Measurements from ENCODE around the gene ZBTB46.
"Not testable (repeated sequence)": the region's sequence is repeated elsewhere in the genome, so short reads cannot be mapped to it uniquely, and the experiment has no call there.

The ZBTB46 gene, protein sequence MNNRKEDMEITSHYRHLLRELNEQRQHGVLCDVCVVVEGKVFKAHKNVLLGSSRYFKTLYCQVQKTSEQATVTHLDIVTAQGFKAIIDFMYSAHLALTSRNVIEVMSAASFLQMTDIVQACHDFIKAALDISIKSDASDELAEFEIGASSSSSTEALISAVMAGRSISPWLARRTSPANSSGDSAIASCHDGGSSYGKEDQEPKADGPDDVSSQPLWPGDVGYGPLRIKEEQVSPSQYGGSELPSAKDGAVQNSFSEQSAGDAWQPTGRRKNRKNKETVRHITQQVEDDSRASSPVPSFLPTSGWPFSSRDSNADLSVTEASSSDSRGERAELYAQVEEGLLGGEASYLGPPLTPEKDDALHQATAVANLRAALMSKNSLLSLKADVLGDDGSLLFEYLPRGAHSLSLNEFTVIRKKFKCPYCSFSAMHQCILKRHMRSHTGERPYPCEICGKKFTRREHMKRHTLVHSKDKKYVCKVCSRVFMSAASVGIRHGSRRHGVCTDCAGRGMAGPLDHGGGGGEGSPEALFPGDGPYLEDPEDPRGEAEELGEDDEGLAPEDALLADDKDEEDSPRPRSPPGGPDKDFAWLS

DNA sequence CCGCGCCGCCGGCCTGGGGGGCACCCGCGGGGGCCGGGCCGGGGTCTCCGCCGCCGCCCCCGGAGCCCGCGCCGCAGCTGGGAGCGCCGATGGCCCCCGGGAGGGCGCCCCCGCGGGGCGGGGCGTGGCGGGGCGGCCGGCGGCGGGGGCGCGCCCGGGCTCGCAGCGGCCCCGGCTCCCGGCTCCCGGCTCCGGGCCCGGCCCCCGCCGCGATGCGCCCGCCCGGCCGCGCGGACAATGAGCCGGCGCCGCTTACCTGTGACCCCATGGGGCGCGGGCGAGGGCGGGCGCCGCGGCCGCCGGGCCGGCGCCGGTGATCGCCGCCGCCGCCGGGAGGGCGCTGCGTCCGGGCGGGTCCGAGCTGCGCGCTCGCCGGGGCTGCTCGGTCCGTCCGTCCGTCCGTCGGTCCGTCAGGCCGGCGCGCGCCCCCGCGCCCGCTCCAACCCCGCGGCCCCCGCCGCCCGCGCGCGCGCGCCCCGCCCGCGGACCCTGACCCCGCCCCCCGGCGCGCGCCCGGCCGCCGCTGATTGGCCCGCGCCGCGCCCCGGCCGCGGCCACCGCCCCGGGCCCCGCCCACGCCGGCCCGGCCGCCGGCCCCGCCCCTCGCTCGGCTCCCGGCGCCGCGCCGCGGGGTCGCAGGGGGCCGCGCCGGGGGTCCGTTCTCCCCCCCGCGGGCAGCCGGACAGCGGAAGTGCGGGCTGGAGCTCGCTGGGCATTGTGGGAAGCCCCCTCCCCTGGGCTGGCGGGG, at the start of gene ZBTB46:
Gene ZBTB46, minus strand, starts transcription at position 424 of the 748 bp plus-strand sequence. CDS start 40,507 bp downstream, outside the sequence.
- TF ChIP-seq, protein P1, sequence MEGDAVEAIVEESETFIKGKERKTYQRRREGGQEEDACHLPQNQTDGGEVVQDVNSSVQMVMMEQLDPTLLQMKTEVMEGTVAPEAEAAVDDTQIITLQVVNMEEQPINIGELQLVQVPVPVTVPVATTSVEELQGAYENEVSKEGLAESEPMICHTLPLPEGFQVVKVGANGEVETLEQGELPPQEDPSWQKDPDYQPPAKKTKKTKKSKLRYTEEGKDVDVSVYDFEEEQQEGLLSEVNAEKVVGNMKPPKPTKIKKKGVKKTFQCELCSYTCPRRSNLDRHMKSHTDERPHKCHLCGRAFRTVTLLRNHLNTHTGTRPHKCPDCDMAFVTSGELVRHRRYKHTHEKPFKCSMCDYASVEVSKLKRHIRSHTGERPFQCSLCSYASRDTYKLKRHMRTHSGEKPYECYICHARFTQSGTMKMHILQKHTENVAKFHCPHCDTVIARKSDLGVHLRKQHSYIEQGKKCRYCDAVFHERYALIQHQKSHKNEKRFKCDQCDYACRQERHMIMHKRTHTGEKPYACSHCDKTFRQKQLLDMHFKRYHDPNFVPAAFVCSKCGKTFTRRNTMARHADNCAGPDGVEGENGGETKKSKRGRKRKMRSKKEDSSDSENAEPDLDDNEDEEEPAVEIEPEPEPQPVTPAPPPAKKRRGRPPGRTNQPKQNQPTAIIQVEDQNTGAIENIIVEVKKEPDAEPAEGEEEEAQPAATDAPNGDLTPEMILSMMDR (IDR thresholded peaks at IDR 0.05; ENCODE audit: unreplicated experiment in 3 of 3) = no peak
- Mint-ChIP-seq H3K36me3 (ENCODE audit: low read depth) (peaks cover 2% of the 10 kb centered on the region), H3K4me1 (peaks cover 39% of the 10 kb centered on the region), H3K27ac (peak within 1 kb of the TSS; percentile 90 to 98 (median 96)), H3K27me3 (ENCODE audit: low read depth) (peaks cover 12% of the 10 kb centered on the region), H3K4me3 (peak within 1 kb of the TSS; percentile 91 to 96 (median 95)), H3K9me3 (no peaks in the 10 kb centered on the region)

DNA sequence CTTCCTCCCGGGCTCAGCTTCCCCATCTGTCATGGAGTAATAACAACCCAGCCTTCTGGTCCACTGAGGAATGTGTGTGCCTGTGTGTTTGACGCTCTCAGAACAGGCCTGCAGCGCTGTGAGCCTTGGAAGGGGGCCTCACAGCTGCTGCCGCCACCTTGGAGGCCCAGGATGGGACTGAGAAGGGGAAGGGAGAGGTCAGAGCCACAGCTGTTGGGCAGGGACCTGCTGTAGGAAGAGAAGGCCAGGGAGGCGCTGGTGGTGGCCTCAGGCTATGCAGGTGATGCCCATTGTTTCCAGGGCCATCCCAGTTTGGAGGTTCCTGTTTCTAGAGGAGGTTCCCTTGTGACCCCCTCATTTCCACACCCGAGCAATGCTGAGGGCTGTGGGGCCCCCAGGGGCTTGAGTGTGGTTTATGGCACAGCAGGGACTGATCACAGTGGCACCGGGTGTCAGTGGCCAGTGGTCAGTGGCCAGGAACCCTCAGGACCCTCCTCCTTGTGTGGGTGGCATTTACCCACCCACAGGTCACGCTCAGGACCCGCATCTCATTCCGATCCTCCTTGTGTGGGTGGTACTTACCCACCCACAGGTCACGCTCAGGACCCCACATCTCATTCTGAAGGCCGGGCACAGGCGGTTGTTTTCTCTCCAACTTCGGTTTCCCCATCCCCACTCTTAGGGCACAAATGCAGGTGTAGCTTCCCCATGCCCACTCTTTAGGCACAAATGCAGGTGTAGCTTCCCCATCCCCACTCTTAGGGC, 48.0 kb upstream of the ZBTB46 start:
- Mint-ChIP-seq H3K9me3 (no peaks in the 10 kb centered on the region), H3K4me3 (no peak overlapping the region), H3K27ac (no peak overlapping the region), H3K27me3 (ENCODE audit: low read depth) (no peaks in the 10 kb centered on the region), H3K36me3 (ENCODE audit: low read depth) (peaks cover 35% of the 10 kb centered on the region), H3K4me1 (peaks cover 17% of the 10 kb centered on the region)
- TF ChIP-seq, protein P1 (IDR thresholded peaks at IDR 0.05; ENCODE audit: unreplicated experiment in 3 of 3) = no peak

DNA sequence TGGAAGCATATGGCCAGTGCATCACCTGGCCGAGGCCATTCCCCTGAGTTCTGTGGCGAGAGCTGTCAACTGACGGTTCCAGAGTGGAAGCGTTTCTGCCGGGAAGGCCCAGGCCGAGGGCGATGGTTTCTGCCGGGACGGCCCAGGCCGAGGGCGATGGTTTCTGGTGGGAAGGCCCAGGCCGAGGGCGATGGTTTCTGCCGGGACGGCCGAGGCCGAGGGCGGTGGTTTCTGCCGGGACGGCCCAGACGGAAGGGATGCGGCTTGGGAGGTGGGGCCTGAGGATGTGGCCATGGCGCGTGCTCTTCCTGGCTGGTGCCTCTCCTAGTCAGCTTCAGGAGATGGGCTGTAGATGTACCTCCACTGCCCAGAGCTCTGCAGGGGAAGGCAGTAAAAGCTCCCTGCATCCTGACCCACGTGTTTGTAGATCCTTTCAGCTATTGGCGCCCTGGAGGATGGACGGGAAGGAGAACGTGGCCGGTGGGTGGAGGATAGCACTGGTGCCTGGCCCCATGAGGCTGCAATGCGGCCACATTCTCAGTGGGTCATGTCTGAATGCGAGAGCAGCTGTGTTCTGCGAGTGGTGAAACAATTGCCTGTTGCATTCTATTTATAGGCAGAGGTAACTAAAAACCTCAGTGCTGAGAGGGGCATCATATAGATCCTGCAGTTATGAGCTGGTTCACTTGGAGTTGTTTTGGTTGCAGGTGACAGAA, 46.8 kb upstream of the ZBTB46 start:
- Mint-ChIP-seq H3K36me3 (ENCODE audit: low read depth) (peaks cover 37% of the 10 kb centered on the region), H3K9me3 (no peaks in the 10 kb centered on the region), H3K4me3 (peak overlapping the region in 1 of 3 experiments; percentile 31), H3K27ac (peak overlapping the region in 2 of 3 experiments; percentile 38 to 48), H3K27me3 (ENCODE audit: low read depth) (no peaks in the 10 kb centered on the region), H3K4me1 (peaks cover 17% of the 10 kb centered on the region)
- TF ChIP-seq, protein P1 (IDR thresholded peaks at IDR 0.05; ENCODE audit: unreplicated experiment in 3 of 3) = no peak

DNA sequence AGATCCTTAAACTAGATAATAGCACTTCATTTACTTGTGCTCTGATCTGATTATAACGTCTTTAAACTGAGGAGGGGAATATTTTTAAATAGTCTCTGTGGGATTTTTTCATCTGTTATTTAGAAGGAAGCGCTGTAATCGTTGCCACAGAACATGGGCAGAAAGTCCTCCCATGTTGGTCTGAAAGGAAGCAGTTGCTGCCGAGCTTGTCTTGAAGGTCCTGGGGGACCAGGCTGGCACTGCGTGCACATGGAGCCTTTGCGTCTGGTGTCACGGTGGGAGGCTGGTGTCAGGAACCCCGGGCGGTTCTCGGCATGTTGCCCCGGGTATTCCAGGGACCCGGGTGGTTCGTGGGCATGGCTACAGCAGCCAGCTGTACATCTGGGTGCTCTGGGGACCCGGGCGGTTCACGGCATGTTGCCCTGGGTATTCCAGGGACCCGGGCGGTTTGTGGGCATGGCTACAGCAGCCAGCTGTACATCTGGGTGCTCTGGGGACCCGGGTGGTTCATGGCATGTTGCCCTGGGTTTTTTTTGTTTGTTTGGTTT, 45.5 kb upstream of the ZBTB46 start:
- Mint-ChIP-seq H3K4me3 (peak overlapping the region in 1 of 3 experiments; percentile 37), H3K9me3 (no peaks in the 10 kb centered on the region), H3K27ac (peak overlapping the region; percentile 18 to 68 (median 38)), H3K4me1 (peaks cover 17% of the 10 kb centered on the region), H3K27me3 (ENCODE audit: low read depth) (no peaks in the 10 kb centered on the region), H3K36me3 (ENCODE audit: low read depth) (peaks cover 37% of the 10 kb centered on the region)
- TF ChIP-seq, protein P1 (IDR thresholded peaks at IDR 0.05; ENCODE audit: unreplicated experiment in 3 of 3) = no peak

DNA sequence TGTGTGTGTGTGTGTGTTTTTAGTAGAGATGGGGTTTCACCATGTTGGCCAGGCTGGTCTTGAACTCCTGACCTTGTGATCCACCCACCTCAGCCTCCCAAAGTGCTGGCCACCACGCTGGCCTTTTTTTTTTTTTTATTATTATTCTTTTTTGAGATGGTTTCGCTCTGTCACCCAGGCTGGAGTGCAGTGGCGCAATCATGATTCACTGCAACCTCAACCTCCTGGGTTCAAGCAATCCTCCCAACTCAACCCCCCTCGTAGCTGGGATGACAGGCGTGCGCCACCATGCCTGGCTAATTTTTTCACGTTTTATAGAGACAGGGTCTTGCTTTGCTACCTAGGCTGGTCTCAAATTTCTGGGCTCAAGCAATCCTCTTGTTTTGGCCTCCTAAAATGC, 43.2 kb upstream of the ZBTB46 start:
- H3K27me3 Mint-ChIP-seq (ENCODE audit: low read depth); H3K4me3 Mint-ChIP-seq; H3K9me3 Mint-ChIP-seq; H3K27ac Mint-ChIP-seq: not testable (repeated sequence)
- Mint-ChIP-seq H3K36me3 (ENCODE audit: low read depth) (peaks cover 43% of the 10 kb centered on the region), H3K4me1 (peaks cover 17% of the 10 kb centered on the region)

Data from nephron (organoid).